ENCODE data around the gene BABAM2. TPM values are rescaled to one million over a fixed set of nuclear protein-coding genes. Genes with fewer than 3 reads are reported as not detected.
A peak's percentile ranks its signal among the peaks of the same experiment; 100 is the strongest.

Gene BABAM2
- total and polyA plus RNA-seq, 2 experiments from 2014 or later = 28.8 to 43.6 TPM

- no peaks in the 10 kb centered on the region for H4K20me1 ChIP-seq (ENCODE audit: insufficient read depth, poor library complexity, severe bottlenecking)
- H2AFZ ChIP-seq = no peak overlapping the region
- no peaks in the 10 kb centered on the region for H3K79me2 ChIP-seq
- peak overlapping the region; percentile 37 for H3K27ac ChIP-seq
- no peaks in the 10 kb centered on the region for H3K27me3 ChIP-seq
- H3K9me2 ChIP-seq (replicated peaks; ENCODE audit: insufficient read depth) = no peaks in the 10 kb centered on the region
- H3K4me1 ChIP-seq (ENCODE audit: insufficient read depth) = no peaks in the 10 kb centered on the region
- TF ChIP-seq EZH2 (IDR thresholded peaks at IDR 0.05; ENCODE audit: borderline replicate concordance) (no peak), EZH2phosphoT487 (IDR thresholded peaks at IDR 0.05; ENCODE audit: low read depth, severe bottlenecking, unreplicated experiment) (no peak)
- TF ChIP-seq, protein P1, sequence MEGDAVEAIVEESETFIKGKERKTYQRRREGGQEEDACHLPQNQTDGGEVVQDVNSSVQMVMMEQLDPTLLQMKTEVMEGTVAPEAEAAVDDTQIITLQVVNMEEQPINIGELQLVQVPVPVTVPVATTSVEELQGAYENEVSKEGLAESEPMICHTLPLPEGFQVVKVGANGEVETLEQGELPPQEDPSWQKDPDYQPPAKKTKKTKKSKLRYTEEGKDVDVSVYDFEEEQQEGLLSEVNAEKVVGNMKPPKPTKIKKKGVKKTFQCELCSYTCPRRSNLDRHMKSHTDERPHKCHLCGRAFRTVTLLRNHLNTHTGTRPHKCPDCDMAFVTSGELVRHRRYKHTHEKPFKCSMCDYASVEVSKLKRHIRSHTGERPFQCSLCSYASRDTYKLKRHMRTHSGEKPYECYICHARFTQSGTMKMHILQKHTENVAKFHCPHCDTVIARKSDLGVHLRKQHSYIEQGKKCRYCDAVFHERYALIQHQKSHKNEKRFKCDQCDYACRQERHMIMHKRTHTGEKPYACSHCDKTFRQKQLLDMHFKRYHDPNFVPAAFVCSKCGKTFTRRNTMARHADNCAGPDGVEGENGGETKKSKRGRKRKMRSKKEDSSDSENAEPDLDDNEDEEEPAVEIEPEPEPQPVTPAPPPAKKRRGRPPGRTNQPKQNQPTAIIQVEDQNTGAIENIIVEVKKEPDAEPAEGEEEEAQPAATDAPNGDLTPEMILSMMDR (IDR thresholded peaks at IDR 0.05; ENCODE audit: poor library complexity) = no peak
- DNase-seq (ENCODE audit: low spot score) = no peak
- H3K36me3 ChIP-seq (replicated peaks; ENCODE audit: insufficient read depth, low read depth) = no peaks in the 10 kb centered on the region
- no peaks in the 10 kb centered on the region for H3K9me3 ChIP-seq (ENCODE audit: low read depth)
- no peak overlapping the region for H3K4me3 ChIP-seq
- WGBS (ENCODE audit: low lambda C conversion rate, missing lambda C conversion rate) = 77% methylated on average over 4 of the region's 4 CpGs
- H3K4me2 ChIP-seq = no peak overlapping the region
Measured at GRCh38 chr2:28287256-28287915, 396.9 kb downstream of the BABAM2 start.

DNA sequence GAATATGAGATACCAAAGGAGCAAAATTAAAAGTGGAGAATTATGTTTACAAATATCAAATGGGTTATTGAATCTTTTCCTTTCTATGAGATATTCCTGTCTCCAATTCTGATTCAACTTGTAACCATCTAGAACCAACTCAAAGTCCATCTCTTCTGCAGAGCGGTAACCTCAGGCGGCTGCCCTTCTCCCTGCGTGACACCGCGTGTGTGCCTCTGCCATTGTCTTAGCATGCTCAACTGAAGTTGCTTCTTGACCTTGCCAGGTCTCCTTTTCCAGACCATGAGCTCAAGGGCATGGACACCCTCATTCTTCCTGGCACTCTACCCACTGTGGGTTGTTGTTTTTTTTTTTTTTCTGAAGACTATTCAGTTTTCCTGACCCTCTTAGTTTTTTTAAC lies 398.1 kb downstream of the BABAM2 start:
- 98% methylated on average over 5 of the region's 5 CpGs for WGBS (ENCODE audit: low lambda C conversion rate, missing lambda C conversion rate)
- H3K27ac ChIP-seq = no peak overlapping the region
- TF ChIP-seq, protein P1 (IDR thresholded peaks at IDR 0.05; ENCODE audit: poor library complexity) = no peak
- TF ChIP-seq EZH2phosphoT487 (IDR thresholded peaks at IDR 0.05; ENCODE audit: low read depth, severe bottlenecking, unreplicated experiment) (no peak), EZH2 (IDR thresholded peaks at IDR 0.05; ENCODE audit: borderline replicate concordance) (no peak)
- DNase-seq (ENCODE audit: low spot score) = no peak
- no peaks in the 10 kb centered on the region for H3K9me3 ChIP-seq (ENCODE audit: low read depth)
- H4K20me1 ChIP-seq (ENCODE audit: insufficient read depth, poor library complexity, severe bottlenecking) = no peaks in the 10 kb centered on the region
- H3K9me2 ChIP-seq (replicated peaks; ENCODE audit: insufficient read depth) = no peaks in the 10 kb centered on the region
- no peak overlapping the region for H3K4me3 ChIP-seq
- no peaks in the 10 kb centered on the region for H3K27me3 ChIP-seq
- H2AFZ ChIP-seq = no peak overlapping the region
- no peaks in the 10 kb centered on the region for H3K4me1 ChIP-seq (ENCODE audit: insufficient read depth)
- no peaks in the 10 kb centered on the region for H3K36me3 ChIP-seq (replicated peaks; ENCODE audit: insufficient read depth, low read depth)
- H3K4me2 ChIP-seq = no peak overlapping the region
- no peaks in the 10 kb centered on the region for H3K79me2 ChIP-seq

DNA sequence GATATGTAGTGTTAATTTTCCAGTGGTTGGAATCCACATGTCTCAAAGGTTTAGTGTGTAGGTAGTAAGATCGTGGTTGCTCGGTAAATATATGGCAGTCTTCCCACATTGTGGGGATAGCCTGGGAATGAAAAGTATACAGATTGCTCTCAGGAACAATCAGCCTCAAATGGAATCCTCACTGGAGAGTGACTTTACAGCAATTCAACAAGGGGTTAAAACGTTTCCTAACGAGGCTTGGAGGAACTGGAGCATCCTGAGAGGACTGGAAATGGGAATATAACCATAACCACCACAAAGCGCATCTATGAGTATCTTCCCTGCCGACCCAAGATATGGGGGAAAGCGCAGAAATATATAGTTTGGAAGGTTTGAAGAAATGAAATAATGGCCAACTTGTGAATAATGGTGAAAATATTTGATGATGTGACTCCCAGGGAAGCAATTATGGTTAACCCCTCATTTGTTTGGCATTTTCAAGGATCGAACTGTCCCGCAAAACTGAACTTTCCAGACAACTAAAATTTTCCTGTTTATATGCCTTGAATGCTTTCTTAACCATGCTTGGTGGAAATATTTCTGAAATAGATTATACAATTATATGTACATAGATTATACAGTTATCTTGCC lies 401.4 kb downstream of the BABAM2 start:
- Histone ChIP-seq H3K79me2 (no peaks in the 10 kb centered on the region), H3K27me3 (no peaks in the 10 kb centered on the region), H3K4me2 (no peak overlapping the region), H2AFZ (no peak overlapping the region), H3K27ac (no peak overlapping the region), H3K36me3 (replicated peaks; ENCODE audit: insufficient read depth, low read depth) (no peaks in the 10 kb centered on the region), H3K9me2 (replicated peaks; ENCODE audit: insufficient read depth) (no peaks in the 10 kb centered on the region), H3K4me3 (no peak overlapping the region), H3K9me3 (ENCODE audit: low read depth) (no peaks in the 10 kb centered on the region), H3K4me1 (ENCODE audit: insufficient read depth) (no peaks in the 10 kb centered on the region), H4K20me1 (ENCODE audit: insufficient read depth, poor library complexity, severe bottlenecking) (no peaks in the 10 kb centered on the region)
- TF ChIP-seq, protein P1 (IDR thresholded peaks at IDR 0.05; ENCODE audit: poor library complexity) = no peak
- TF ChIP-seq EZH2 (IDR thresholded peaks at IDR 0.05; ENCODE audit: borderline replicate concordance) = no peak
- TF ChIP-seq EZH2phosphoT487 (IDR thresholded peaks at IDR 0.05; ENCODE audit: low read depth, severe bottlenecking, unreplicated experiment) = no peak
- no peak for DNase-seq (ENCODE audit: low spot score)
- WGBS (ENCODE audit: low lambda C conversion rate, missing lambda C conversion rate) = 90% methylated on average over 9 of the region's 9 CpGs

All from hepatocyte (in vitro differentiated cells).